H1 (cell line): ENCODE measurements around the gene MRPS27. TPM values are rescaled to one million over a fixed set of nuclear protein-coding genes. Genes with fewer than 3 reads are reported as not detected.

Source experiments
- CREB1 ChIP-seq: IDR thresholded peaks from 2 replicates; pipeline ENCODE4 v1.6.1; 2012; ENCODE audit warnings: inconsistent platforms
- EZH2 ChIP-seq: fragments of 200-600 bp; sonication (generic); IDR thresholded peaks from 2 replicates; pipeline ENCODE4 v1.7.1; 2012; ENCODE audit warnings: low read depth, mild to moderate bottlenecking, moderate library complexity, low read length, inconsistent platforms; ENCODE audit not compliant: severe bottlenecking
- FOSL1 ChIP-seq: IDR thresholded peaks from 2 replicates; pipeline ENCODE4 v1.6.1; 2011; ENCODE audit warnings: mild to moderate bottlenecking, low read depth, low read length, moderate library complexity; ENCODE audit not compliant: insufficient read depth
- MAFK ChIP-seq: IDR thresholded peaks from 2 replicates; pipeline ENCODE4 v1.6.1; 2012; ENCODE audit warnings: low read depth, mild to moderate bottlenecking, improper control_type of control experiment, low read length
- POU5F1 ChIP-seq: IDR thresholded peaks from 2 replicates; pipeline ENCODE4 v1.6.1; 2011; ENCODE audit warnings: low read depth, mild to moderate bottlenecking, low read length, moderate library complexity
- RNF2 ChIP-seq: fragments of 200-900, 300-1000 bp; sonication (generic); IDR thresholded peaks from 2 replicates; pipeline ENCODE4 v1.7.1; 2016; ENCODE audit warnings: borderline replicate concordance, low read depth, mild to moderate bottlenecking, antibody characterized with exemption, low read length; ENCODE audit not compliant: poor library complexity, severe bottlenecking; ENCODE audit errors: missing control alignments
- SUZ12 ChIP-seq: fragments of 200-600 bp; sonication (generic); IDR thresholded peaks from 2 replicates; pipeline ENCODE4 v1.6.1; 2012; ENCODE audit warnings: mild to moderate bottlenecking, inconsistent platforms, low read length, moderate library complexity, mixed read lengths
- polyA plus RNA-seq, 7 experiments: library from polyadenylated mRNA; depleted of rRNA in 3 of 7; stranded (reverse) in 5 of 7; unstranded in 2 of 7; fragments of >200 nt in 5 of 7; fragments of 200-250 nt in 2 of 7; gene quantifications; 1 replicate in 5 of 7; 2 replicates in 1 of 7; 4 replicates in 1 of 7; pipeline versions ENCODE4 v1.2.1 to v1.2.3, GENCODE V29; 2011 to 2013; ENCODE audit warnings: missing spikeins in 2 of 7, mixed read lengths in 2 of 7
- total RNA-seq: library from RNA; stranded (reverse); fragmentation: NEBNext Ultra II Directional; extraction: Animal tissue kit (Norgen Biotek cat#: 25700); gene quantifications from 2 replicates; pipeline ENCODE4 v1.2.1, GENCODE V29; 2021
- TF ChIP-seq, protein P1 (sequence below): fragments of 300-600 bp; sonication (generic); IDR thresholded peaks from 2 replicates; pipeline ENCODE4 v1.7.1; 2012; ENCODE audit warnings: low read length, moderate library complexity, mild to moderate bottlenecking, inconsistent platforms; ENCODE audit not compliant: insufficient replicate concordance
- TF ChIP-seq, protein P2 (sequence below): IDR thresholded peaks from 2 replicates; pipeline ENCODE4 v1.6.1; 2012; ENCODE audit warnings: inconsistent platforms
- TF ChIP-seq, protein P3 (sequence below): IDR thresholded peaks from 2 replicates; pipeline ENCODE4 v1.6.1; 2011; ENCODE audit warnings: low read depth, mild to moderate bottlenecking, low read length; ENCODE audit not compliant: insufficient read depth

Gene MRPS27
- total and polyA plus RNA-seq, 2 of the 8 experiments (the other 6 are each of a cell fraction or from before 2014, with no cell fraction given) = 93.2 to 102 TPM

DNA sequence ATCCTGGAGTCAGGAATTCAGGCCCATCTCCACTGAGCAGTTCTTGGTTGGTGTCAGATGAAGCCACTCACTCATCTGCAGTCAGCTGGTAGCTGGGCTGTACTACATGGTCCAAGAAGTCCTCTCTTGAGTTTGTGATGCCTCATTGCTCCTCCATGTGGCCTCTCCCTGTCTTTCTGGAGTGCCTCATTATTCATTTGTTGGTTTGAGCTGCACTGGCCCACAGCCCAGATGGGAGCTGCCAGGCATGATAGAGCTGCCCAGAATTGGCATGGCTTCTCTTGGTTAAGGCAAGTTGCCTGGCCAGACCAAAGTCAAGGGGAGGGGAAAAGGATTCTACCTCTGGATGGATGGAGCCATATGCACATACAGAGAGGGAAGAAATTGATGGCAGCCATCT is 8.1 kb upstream of the MRPS27 start (continued):
- TF ChIP-seq, protein P1, sequence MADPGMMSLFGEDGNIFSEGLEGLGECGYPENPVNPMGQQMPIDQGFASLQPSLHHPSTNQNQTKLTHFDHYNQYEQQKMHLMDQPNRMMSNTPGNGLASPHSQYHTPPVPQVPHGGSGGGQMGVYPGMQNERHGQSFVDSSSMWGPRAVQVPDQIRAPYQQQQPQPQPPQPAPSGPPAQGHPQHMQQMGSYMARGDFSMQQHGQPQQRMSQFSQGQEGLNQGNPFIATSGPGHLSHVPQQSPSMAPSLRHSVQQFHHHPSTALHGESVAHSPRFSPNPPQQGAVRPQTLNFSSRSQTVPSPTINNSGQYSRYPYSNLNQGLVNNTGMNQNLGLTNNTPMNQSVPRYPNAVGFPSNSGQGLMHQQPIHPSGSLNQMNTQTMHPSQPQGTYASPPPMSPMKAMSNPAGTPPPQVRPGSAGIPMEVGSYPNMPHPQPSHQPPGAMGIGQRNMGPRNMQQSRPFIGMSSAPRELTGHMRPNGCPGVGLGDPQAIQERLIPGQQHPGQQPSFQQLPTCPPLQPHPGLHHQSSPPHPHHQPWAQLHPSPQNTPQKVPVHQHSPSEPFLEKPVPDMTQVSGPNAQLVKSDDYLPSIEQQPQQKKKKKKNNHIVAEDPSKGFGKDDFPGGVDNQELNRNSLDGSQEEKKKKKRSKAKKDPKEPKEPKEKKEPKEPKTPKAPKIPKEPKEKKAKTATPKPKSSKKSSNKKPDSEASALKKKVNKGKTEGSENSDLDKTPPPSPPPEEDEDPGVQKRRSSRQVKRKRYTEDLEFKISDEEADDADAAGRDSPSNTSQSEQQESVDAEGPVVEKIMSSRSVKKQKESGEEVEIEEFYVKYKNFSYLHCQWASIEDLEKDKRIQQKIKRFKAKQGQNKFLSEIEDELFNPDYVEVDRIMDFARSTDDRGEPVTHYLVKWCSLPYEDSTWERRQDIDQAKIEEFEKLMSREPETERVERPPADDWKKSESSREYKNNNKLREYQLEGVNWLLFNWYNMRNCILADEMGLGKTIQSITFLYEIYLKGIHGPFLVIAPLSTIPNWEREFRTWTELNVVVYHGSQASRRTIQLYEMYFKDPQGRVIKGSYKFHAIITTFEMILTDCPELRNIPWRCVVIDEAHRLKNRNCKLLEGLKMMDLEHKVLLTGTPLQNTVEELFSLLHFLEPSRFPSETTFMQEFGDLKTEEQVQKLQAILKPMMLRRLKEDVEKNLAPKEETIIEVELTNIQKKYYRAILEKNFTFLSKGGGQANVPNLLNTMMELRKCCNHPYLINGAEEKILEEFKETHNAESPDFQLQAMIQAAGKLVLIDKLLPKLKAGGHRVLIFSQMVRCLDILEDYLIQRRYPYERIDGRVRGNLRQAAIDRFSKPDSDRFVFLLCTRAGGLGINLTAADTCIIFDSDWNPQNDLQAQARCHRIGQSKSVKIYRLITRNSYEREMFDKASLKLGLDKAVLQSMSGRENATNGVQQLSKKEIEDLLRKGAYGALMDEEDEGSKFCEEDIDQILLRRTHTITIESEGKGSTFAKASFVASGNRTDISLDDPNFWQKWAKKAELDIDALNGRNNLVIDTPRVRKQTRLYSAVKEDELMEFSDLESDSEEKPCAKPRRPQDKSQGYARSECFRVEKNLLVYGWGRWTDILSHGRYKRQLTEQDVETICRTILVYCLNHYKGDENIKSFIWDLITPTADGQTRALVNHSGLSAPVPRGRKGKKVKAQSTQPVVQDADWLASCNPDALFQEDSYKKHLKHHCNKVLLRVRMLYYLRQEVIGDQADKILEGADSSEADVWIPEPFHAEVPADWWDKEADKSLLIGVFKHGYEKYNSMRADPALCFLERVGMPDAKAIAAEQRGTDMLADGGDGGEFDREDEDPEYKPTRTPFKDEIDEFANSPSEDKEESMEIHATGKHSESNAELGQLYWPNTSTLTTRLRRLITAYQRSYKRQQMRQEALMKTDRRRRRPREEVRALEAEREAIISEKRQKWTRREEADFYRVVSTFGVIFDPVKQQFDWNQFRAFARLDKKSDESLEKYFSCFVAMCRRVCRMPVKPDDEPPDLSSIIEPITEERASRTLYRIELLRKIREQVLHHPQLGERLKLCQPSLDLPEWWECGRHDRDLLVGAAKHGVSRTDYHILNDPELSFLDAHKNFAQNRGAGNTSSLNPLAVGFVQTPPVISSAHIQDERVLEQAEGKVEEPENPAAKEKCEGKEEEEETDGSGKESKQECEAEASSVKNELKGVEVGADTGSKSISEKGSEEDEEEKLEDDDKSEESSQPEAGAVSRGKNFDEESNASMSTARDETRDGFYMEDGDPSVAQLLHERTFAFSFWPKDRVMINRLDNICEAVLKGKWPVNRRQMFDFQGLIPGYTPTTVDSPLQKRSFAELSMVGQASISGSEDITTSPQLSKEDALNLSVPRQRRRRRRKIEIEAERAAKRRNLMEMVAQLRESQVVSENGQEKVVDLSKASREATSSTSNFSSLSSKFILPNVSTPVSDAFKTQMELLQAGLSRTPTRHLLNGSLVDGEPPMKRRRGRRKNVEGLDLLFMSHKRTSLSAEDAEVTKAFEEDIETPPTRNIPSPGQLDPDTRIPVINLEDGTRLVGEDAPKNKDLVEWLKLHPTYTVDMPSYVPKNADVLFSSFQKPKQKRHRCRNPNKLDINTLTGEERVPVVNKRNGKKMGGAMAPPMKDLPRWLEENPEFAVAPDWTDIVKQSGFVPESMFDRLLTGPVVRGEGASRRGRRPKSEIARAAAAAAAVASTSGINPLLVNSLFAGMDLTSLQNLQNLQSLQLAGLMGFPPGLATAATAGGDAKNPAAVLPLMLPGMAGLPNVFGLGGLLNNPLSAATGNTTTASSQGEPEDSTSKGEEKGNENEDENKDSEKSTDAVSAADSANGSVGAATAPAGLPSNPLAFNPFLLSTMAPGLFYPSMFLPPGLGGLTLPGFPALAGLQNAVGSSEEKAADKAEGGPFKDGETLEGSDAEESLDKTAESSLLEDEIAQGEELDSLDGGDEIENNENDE = no peak
- TF ChIP-seq MAFK (no peak), FOSL1 (no peak), SUZ12 (no peak), RNF2 (no peak), CREB1 (no peak), EZH2 (no peak), POU5F1 (no peak)
- TF ChIP-seq, protein P2, sequence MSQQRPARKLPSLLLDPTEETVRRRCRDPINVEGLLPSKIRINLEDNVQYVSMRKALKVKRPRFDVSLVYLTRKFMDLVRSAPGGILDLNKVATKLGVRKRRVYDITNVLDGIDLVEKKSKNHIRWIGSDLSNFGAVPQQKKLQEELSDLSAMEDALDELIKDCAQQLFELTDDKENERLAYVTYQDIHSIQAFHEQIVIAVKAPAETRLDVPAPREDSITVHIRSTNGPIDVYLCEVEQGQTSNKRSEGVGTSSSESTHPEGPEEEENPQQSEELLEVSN = no peak
- TF ChIP-seq, protein P3, sequence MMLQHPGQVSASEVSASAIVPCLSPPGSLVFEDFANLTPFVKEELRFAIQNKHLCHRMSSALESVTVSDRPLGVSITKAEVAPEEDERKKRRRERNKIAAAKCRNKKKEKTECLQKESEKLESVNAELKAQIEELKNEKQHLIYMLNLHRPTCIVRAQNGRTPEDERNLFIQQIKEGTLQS = no peak
